Measurements from ENCODE around the gene SGCD. TPM values are rescaled to one million over a fixed set of nuclear protein-coding genes. Genes with fewer than 3 reads are reported as not detected.

SGCD gene
- total RNA-seq, 3 donors from 2014 or later, result 3.1 to 15.4 (median 6.2) TPM

DNA sequence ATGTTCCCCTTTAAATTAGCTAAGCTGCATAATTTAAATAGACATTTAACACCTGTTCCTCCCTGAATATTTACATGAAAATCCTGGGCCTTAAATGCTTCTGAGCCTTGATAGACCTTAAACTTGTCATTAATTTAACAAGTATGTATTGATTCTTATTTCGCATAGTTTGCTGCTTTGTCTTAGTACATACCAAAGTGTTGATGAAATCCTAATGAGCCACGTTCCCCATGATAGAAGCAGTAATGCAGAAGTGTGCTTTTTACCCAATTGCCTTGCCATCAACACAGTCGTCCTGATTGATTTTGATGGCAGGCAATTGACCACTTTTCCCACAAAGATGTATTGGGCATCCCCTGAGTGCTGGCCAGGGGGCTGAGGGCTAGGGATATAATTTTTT is 213.5 kb downstream of the SGCD start:
- H3K36me3 ChIP-seq, result no peaks in the 10 kb centered on the region
- no peak for DNase-seq (ENCODE audit: low spot score in 2 of 2)
- no peaks in the 10 kb centered on the region for H3K27me3 ChIP-seq
- no peak overlapping the region for H3K27ac ChIP-seq
- H3K9me3 ChIP-seq, result no peaks in the 10 kb centered on the region
- TF ChIP-seq POLR2AphosphoS5 (IDR thresholded peaks at IDR 0.05) (no peak), CTCF (IDR thresholded peaks at IDR 0.05) (no peak), POLR2A (IDR thresholded peaks at IDR 0.05) (no peak)
- no peaks in the 10 kb centered on the region for H3K4me1 ChIP-seq
- H3K4me3 ChIP-seq, result no peak overlapping the region
- intact Hi-C loops (cut with DNase I; ENCODE audit: low total_unique reads), result no loop called here

GRCh38 chr5:156541582-156541981 is 214.6 kb downstream of the SGCD start:
- H3K4me3 ChIP-seq, result no peak overlapping the region
- no peak overlapping the region for H3K27ac ChIP-seq
- intact Hi-C loops (cut with DNase I; ENCODE audit: low total_unique reads), result no loop called here
- DNase-seq (ENCODE audit: low spot score in 2 of 2), result no peak
- no peaks in the 10 kb centered on the region for H3K9me3 ChIP-seq
- H3K27me3 ChIP-seq, result no peaks in the 10 kb centered on the region
- no peak for TF ChIP-seq POLR2AphosphoS5 (IDR thresholded peaks at IDR 0.05)
- no peak for TF ChIP-seq POLR2A (IDR thresholded peaks at IDR 0.05)
- no peak for TF ChIP-seq CTCF (IDR thresholded peaks at IDR 0.05)
- H3K36me3 ChIP-seq, result no peaks in the 10 kb centered on the region
- no peaks in the 10 kb centered on the region for H3K4me1 ChIP-seq

GRCh38 chr5:156543348-156544145 is 216.6 kb downstream of the SGCD start:
- DNase-seq (ENCODE audit: low spot score in 2 of 2), result no peak
- no peak overlapping the region for H3K27ac ChIP-seq
- TF ChIP-seq CTCF (IDR thresholded peaks at IDR 0.05) (no peak), POLR2AphosphoS5 (IDR thresholded peaks at IDR 0.05) (no peak), POLR2A (IDR thresholded peaks at IDR 0.05) (no peak)
- intact Hi-C loops (cut with DNase I; ENCODE audit: low total_unique reads), result no loop called here
- no peak overlapping the region for H3K4me3 ChIP-seq
- H3K27me3 ChIP-seq, result no peaks in the 10 kb centered on the region
- H3K4me1 ChIP-seq, result no peaks in the 10 kb centered on the region
- no peaks in the 10 kb centered on the region for H3K36me3 ChIP-seq
- no peaks in the 10 kb centered on the region for H3K9me3 ChIP-seq

GRCh38 chr5:156552855-156553358 is 225.9 kb downstream of the SGCD start:
- Histone ChIP-seq H3K9me3 (no peaks in the 10 kb centered on the region), H3K4me1 (no peaks in the 10 kb centered on the region), H3K4me3 (no peak overlapping the region), H3K36me3 (no peaks in the 10 kb centered on the region), H3K27me3 (no peaks in the 10 kb centered on the region), H3K27ac (no peak overlapping the region)
- no peak for DNase-seq (ENCODE audit: low spot score in 2 of 2)
- intact Hi-C loops (cut with DNase I; ENCODE audit: low total_unique reads), result no loop called here
- TF ChIP-seq CTCF (IDR thresholded peaks at IDR 0.05), result no peak
- TF ChIP-seq POLR2AphosphoS5 (IDR thresholded peaks at IDR 0.05), result no peak
- TF ChIP-seq POLR2A (IDR thresholded peaks at IDR 0.05), result no peak

- no peak for DNase-seq (ENCODE audit: low spot score in 2 of 2)
- H3K27ac ChIP-seq, result no peak overlapping the region
- TF ChIP-seq POLR2AphosphoS5 (IDR thresholded peaks at IDR 0.05) (no peak), CTCF (IDR thresholded peaks at IDR 0.05) (no peak), POLR2A (IDR thresholded peaks at IDR 0.05) (no peak)
- no peaks in the 10 kb centered on the region for H3K36me3 ChIP-seq
- H3K4me3 ChIP-seq, result no peak overlapping the region
- H3K27me3 ChIP-seq, result no peaks in the 10 kb centered on the region
- intact Hi-C loops (cut with DNase I; ENCODE audit: low total_unique reads), result no loop called here
- no peaks in the 10 kb centered on the region for H3K4me1 ChIP-seq
- no peaks in the 10 kb centered on the region for H3K9me3 ChIP-seq
Observed at GRCh38 chr5:156556666-156557406, 229.9 kb downstream of the SGCD start.
